Measurements from ENCODE around the gene GREM1. TPM values are rescaled to one million over a fixed set of nuclear protein-coding genes. Genes with fewer than 3 reads are reported as not detected.

The GREM1 gene
- total RNA-seq, 1 experiment from 2014 or later, result 36.6 TPM

- DNase-seq, result no peak
- Histone ChIP-seq H3K36me3 (0 out of 2 replicates have a peak, but pooled peaks cover 2% of the 10 kb centered on the region), H3K4me3 (no peak overlapping the region)
These were observed 49.4 kb downstream of the GREM1 start for GRCh38 chr15:32767236-32767635.

GRCh38 chr15:32774022-32774421 lies 56.2 kb downstream of the GREM1 start:
- Histone ChIP-seq H3K27ac (no peak overlapping the region), H3K36me3 (peaks cover 12% of the 10 kb centered on the region), H3K9me3 (replicated peaks) (peaks cover 8% of the 10 kb centered on the region), H3K4me3 (no peak overlapping the region), H3K4me1 (no peaks in the 10 kb centered on the region), H3K27me3 (no peaks in the 10 kb centered on the region)
- DNase-seq, result no peak

More at GRCh38 chr15:32767236-32767635, 49.4 kb downstream of the GREM1 start:
- H3K27me3 ChIP-seq, result no peaks in the 10 kb centered on the region
- no peak overlapping the region for H3K27ac ChIP-seq
- H3K4me1 ChIP-seq, result no peaks in the 10 kb centered on the region
- H3K9me3 ChIP-seq (replicated peaks), result no peaks in the 10 kb centered on the region

- H3K4me1 ChIP-seq, result no peaks in the 10 kb centered on the region
- no peak overlapping the region for H3K27ac ChIP-seq
- no peaks in the 10 kb centered on the region for H3K27me3 ChIP-seq
- no peak for DNase-seq
- peaks cover 15% of the 10 kb centered on the region for H3K36me3 ChIP-seq
- no peak overlapping the region for H3K4me3 ChIP-seq
- H3K9me3 ChIP-seq (replicated peaks), result peaks cover 8% of the 10 kb centered on the region
These were observed 57.3 kb downstream of the GREM1 start for GRCh38 chr15:32775103-32775502.

- H3K4me1 ChIP-seq, result no peaks in the 10 kb centered on the region
- H3K27me3 ChIP-seq, result no peaks in the 10 kb centered on the region
- no peak overlapping the region for H3K4me3 ChIP-seq
- no peak overlapping the region for H3K27ac ChIP-seq
- peaks cover 8% of the 10 kb centered on the region for H3K9me3 ChIP-seq (replicated peaks)
- H3K36me3 ChIP-seq, result peaks cover 15% of the 10 kb centered on the region
- DNase-seq, result no peak
These were observed 60.8 kb downstream of the GREM1 start for GRCh38 chr15:32778391-32779176.

GRCh38 chr15:32781781-32782180 lies 64.0 kb downstream of the GREM1 start:
- no peak overlapping the region for H3K4me3 ChIP-seq
- no peaks in the 10 kb centered on the region for H3K4me1 ChIP-seq
- H3K27ac ChIP-seq, result no peak overlapping the region
- no peak for DNase-seq
- peaks cover 8% of the 10 kb centered on the region for H3K9me3 ChIP-seq (replicated peaks)
- no peaks in the 10 kb centered on the region for H3K27me3 ChIP-seq
- H3K36me3 ChIP-seq, result peaks cover 9% of the 10 kb centered on the region

GRCh38 chr15:32784581-32784980 lies 66.8 kb downstream of the GREM1 start:
- Histone ChIP-seq H3K27ac (no peak overlapping the region), H3K9me3 (replicated peaks) (no peaks in the 10 kb centered on the region; the same call in 1 of the 2 replicates), H3K4me1 (no peaks in the 10 kb centered on the region; the same call in 1 of the 2 replicates), H3K27me3 (no peaks in the 10 kb centered on the region), H3K4me3 (no peak overlapping the region), H3K36me3 (peaks cover 6% of the 10 kb centered on the region)
- no peak for DNase-seq

- DNase-seq, result no peak
- Histone ChIP-seq H3K4me1 (peaks cover 4% of the 10 kb centered on the region; the same call in 1 of the 2 replicates), H3K27me3 (no peaks in the 10 kb centered on the region), H3K27ac (no peak overlapping the region), H3K9me3 (replicated peaks) (no peaks in the 10 kb centered on the region; the same call in none of the 2 replicates), H3K36me3 (peaks cover 3% of the 10 kb centered on the region), H3K4me3 (no peak overlapping the region)
These were observed 69.1 kb downstream of the GREM1 start for GRCh38 chr15:32786906-32787305.

- Histone ChIP-seq H3K4me3 (no peak overlapping the region), H3K36me3 (peaks cover 3% of the 10 kb centered on the region), H3K27me3 (no peaks in the 10 kb centered on the region), H3K4me1 (peaks cover 4% of the 10 kb centered on the region; the same call in 1 of the 2 replicates), H3K27ac (no peak overlapping the region), H3K9me3 (replicated peaks) (no peaks in the 10 kb centered on the region; the same call in none of the 2 replicates)
- no peak for DNase-seq
These were observed 70.1 kb downstream of the GREM1 start for GRCh38 chr15:32787949-32788348.

GRCh38 chr15:32790352-32790999 lies 72.7 kb downstream of the GREM1 start:
- H3K36me3 ChIP-seq, result peaks cover 7% of the 10 kb centered on the region
- H3K27ac ChIP-seq, result no peak overlapping the region
- no peak for DNase-seq
- peaks cover 4% of the 10 kb centered on the region; the same call in 1 of the 2 replicates for H3K4me1 ChIP-seq
- no peaks in the 10 kb centered on the region for H3K27me3 ChIP-seq
- H3K4me3 ChIP-seq, result no peak overlapping the region
- no peaks in the 10 kb centered on the region; the same call in none of the 2 replicates for H3K9me3 ChIP-seq (replicated peaks)

- H3K36me3 ChIP-seq, result peaks cover 6% of the 10 kb centered on the region; the same call in 1 of the 2 replicates
- DNase-seq, result no peak
- no peak overlapping the region for H3K4me3 ChIP-seq
- H3K4me1 ChIP-seq, result peaks cover 21% of the 10 kb centered on the region
- H3K27ac ChIP-seq, result no peak overlapping the region
- H3K27me3 ChIP-seq, result no peaks in the 10 kb centered on the region
- no peaks in the 10 kb centered on the region; the same call in none of the 2 replicates for H3K9me3 ChIP-seq (replicated peaks)
These were observed 74.6 kb downstream of the GREM1 start for GRCh38 chr15:32792436-32792835.

Other genes starting within 250 kb of the GREM1 start
- gene GOLGA8N, start 124.5 kb upstream of the GREM1 start, total RNA-seq (2014; rRNA removed; shearing (Covaris generic)), result 1.4 and 1.9 TPM in 2 replicates
- gene ARHGAP11A, start 102.5 kb upstream of the GREM1 start, total RNA-seq (2014; rRNA removed; shearing (Covaris generic)), result 75.8 and 86.1 TPM in 2 replicates
- 0.36 and 0.41 TPM in 2 replicates for gene SCG5, start 76.3 kb upstream of the GREM1 start, total RNA-seq (2014; rRNA removed; shearing (Covaris generic))

All from SJCRH30 (cell line).